Adrenal gland (tissue), 12 donors: Measurements from ENCODE around the gene POPDC2. TPM values are rescaled to one million over a fixed set of nuclear protein-coding genes. Genes with fewer than 3 reads are reported as not detected.
A peak's percentile ranks its signal among the peaks of the same experiment; 100 is the strongest.

Source experiments
- DNase-seq, 7 donors: peaks; one replicate each; pipeline ENCODE4 v3.0.0-alpha.2; 2019 to 2020
- H3K27ac ChIP-seq, 5 donors: fragments of 200-600 bp; sonication (generic) in 4 of 5; 1 replicate in 3 of 5; 2 replicates in 2 of 5; pipeline versions ENCODE4 v1.5.1 to v1.8.0; 2016 to 2020; ENCODE audit warnings: mild to moderate bottlenecking in 1 of 5
- H3K27me3 ChIP-seq: fragments of 200-600 bp; 2 replicates; pipeline ENCODE4 v1.8.0; 2021
- H3K36me3 ChIP-seq, 2 donors: fragments of 200-600 bp; replicated peaks in 1 of 2; 1 replicate in 1 of 2; 2 replicates in 1 of 2; pipeline versions ENCODE4 v1.5.1 to v1.8.0; 2018 to 2022
- H3K4me1 ChIP-seq, 2 donors: fragments of 200-600 bp; replicated peaks in 1 of 2; 1 replicate in 1 of 2; 2 replicates in 1 of 2; pipeline versions ENCODE4 v1.5.1 to v1.8.0; 2018 to 2021
- H3K4me3 ChIP-seq, 4 donors: fragments of 200-600 bp; sonication (generic) in 3 of 4; one replicate each; pipeline ENCODE4 v1.5.1; 2016 to 2018
- H3K9me3 ChIP-seq, 3 donors: fragments of 200-600 bp; sonication (generic) in 1 of 3; replicated peaks in 1 of 3; 1 replicate in 2 of 3; 2 replicates in 1 of 3; pipeline versions ENCODE4 v1.5.1 to v1.8.0; 2016 to 2021
- POLR2A ChIP-seq, 2 donors: fragments of 450-650 bp; IDR thresholded peaks; one replicate each; pipeline ENCODE4 v1.6.1; 2017; ENCODE audit warnings: antibody characterized with exemption in 2 of 2, mild to moderate bottlenecking in 2 of 2, moderate library complexity in 1 of 2
- WGBS, 4 donors: extraction: QIAGEN DNeasy Blood & Tissue Kit in 2 of 4; methylation state at CpG; one replicate each; pipeline versions ENCODE4 v1.1.5 to v1.1.7; 2013 to 2017; 5-methylcytosine and 5-hydroxymethylcytosine counted together
- intact Hi-C, 2 donors: fragments of 100-400 bp; cut with DNase I; formaldehyde crosslinking; loops; one replicate each; pipeline versions ENCODE4 v1.14.1 to v1.15.0; 2022 to 2023
- polyA plus RNA-seq, 3 donors: library from polyadenylated mRNA; stranded (reverse); fragments of 200-250 nt in 2 of 3; fragments of 350-450 nt in 1 of 3; fragmentation: Illumina TruSeq in 1 of 3; extraction: RNeasy Lipid Tissue Mini Kit (QIAGEN cat#74804) in 1 of 3; gene quantifications; one replicate each; pipeline ENCODE4 v1.2.3, GENCODE V29; 2013 to 2014
- total RNA-seq, 9 donors: library from RNA; depleted of rRNA in 4 of 9; stranded (reverse); fragments of >200 nt in 4 of 9; fragments of 120-200 nt in 1 of 9; fragmentation: NEBNext Ultra II Directional in 1 of 9; extraction: Animal tissue kit (Norgen Biotek cat#: 25700) in 1 of 9; gene quantifications; one replicate each; pipeline versions ENCODE4 v1.1.0 to v1.2.4, GENCODE V29; 2013 to 2023
- TF ChIP-seq, protein P1 (sequence below), 6 experiments: fragments of 450-650 bp in 4 of 6; fragments of 200-600 bp in 2 of 6; sonication (generic) in 1 of 6; IDR thresholded peaks; 1 replicate in 5 of 6; 2 replicates in 1 of 6; pipeline versions ENCODE4 v1.5.1 to v1.8.0; 2016 to 2021; ENCODE audit warnings: antibody characterized with exemption in 6 of 6, mild to moderate bottlenecking in 2 of 6, moderate library complexity in 1 of 6
- donor health status: healthy with polysubstance abuse.
- donor health status: Bipolar disorder and iron deficiency.
- donor health status: DM: yes; HTN: yes; CAD: no.
- donor health status: DM: no; HTN: no; CAD: no.
- donor health status: DM: no; HTN: no; CAD: no.
- donor health status: DM: yes; HTN: yes; CAD: no.

Gene POPDC2
- total and polyA plus RNA-seq, 12 donors, result 1.3 to 17.5 (median 3.3) TPM

DNA sequence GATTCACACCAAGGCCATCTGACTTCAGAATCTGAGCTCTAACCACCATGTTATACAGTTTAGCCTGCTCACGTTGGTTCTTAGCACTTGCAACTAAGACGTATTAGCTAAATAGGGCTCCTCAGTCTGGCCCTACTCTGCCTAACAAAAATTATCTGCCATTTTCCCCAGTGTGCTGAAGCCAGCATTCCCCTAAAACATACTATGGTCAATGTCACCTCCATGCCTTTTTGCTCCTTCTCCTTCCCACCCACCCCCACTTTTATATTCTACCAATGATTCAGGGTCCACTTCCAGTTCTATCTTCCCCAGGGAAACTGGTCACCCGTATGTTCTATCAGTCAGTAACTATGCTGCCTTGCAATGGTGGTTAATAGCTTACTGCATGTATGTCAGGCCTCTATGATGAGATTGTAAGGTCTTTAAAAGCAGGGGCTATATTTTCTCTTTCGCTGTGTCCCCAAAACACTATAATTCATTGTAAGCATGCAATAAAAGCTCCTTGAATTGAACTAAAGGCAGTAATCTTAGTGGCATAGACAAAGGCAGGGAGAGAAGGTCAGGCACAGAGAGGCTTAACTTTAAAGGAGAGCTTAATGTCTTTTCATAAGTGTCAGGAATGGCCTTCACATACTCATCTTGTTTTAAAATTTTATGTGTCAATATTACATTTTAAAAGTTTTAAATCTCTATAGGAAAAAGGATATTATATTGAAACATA, 23.3 kb downstream of the POPDC2 start:
- Histone ChIP-seq H3K4me3 (no peak overlapping the region), H3K9me3 (no peaks in the 10 kb centered on the region), H3K27ac (peak overlapping the region; percentile 66 to 97 (median 92)), H3K27me3 (no peaks in the 10 kb centered on the region), H3K36me3 (no peaks in the 10 kb centered on the region), H3K4me1 (peaks cover 42 to 46% of the 10 kb centered on the region in 2 donors)
- intact Hi-C loops, result no loop called here
- TF ChIP-seq, protein P1, sequence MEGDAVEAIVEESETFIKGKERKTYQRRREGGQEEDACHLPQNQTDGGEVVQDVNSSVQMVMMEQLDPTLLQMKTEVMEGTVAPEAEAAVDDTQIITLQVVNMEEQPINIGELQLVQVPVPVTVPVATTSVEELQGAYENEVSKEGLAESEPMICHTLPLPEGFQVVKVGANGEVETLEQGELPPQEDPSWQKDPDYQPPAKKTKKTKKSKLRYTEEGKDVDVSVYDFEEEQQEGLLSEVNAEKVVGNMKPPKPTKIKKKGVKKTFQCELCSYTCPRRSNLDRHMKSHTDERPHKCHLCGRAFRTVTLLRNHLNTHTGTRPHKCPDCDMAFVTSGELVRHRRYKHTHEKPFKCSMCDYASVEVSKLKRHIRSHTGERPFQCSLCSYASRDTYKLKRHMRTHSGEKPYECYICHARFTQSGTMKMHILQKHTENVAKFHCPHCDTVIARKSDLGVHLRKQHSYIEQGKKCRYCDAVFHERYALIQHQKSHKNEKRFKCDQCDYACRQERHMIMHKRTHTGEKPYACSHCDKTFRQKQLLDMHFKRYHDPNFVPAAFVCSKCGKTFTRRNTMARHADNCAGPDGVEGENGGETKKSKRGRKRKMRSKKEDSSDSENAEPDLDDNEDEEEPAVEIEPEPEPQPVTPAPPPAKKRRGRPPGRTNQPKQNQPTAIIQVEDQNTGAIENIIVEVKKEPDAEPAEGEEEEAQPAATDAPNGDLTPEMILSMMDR (IDR thresholded peaks at IDR 0.05), result no peak
- no peak for TF ChIP-seq POLR2A (IDR thresholded peaks at IDR 0.05)
- DNase-seq, result no peak
- WGBS, 4 donors, result 78 to 84% (median 81%) methylated on average over 4 of the region's 4 CpGs

DNA sequence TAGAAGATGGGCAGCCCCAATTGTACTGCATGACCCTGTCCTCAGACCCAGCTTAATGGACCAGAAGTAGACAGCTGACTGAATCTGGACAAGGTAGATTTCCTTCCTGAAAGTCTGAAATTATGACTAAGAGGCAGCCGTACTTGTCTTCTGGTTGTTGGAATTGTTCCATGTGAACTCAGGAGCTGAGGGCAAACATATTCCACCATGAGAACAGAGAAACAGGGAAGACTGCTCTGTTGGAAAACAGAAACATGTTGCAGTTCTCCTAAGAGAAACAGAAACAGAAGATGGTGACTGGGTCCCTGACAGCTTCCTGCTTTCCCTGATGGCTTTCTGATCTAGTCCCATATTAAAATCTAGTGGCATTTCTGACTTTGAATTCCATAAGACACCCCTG, 24.1 kb downstream of the POPDC2 start:
- TF ChIP-seq, protein P1 (IDR thresholded peaks at IDR 0.05), result no peak
- no peak for TF ChIP-seq POLR2A (IDR thresholded peaks at IDR 0.05)
- peak overlapping the region; percentile 66 to 97 (median 92) for H3K27ac ChIP-seq
- H3K27me3 ChIP-seq, result no peaks in the 10 kb centered on the region
- intact Hi-C loops, result no loop called here
- H3K9me3 ChIP-seq, result no peaks in the 10 kb centered on the region
- no peaks in the 10 kb centered on the region for H3K36me3 ChIP-seq
- H3K4me3 ChIP-seq, result no peak overlapping the region
- WGBS, 4 donors, result 4 to 13% (median 9%) methylated on average over 1 of the region's 1 CpG
- H3K4me1 ChIP-seq, result peaks cover 42 to 49% of the 10 kb centered on the region in 2 donors
- peak in 1 of 7 donors; percentile 33 for DNase-seq

DNA sequence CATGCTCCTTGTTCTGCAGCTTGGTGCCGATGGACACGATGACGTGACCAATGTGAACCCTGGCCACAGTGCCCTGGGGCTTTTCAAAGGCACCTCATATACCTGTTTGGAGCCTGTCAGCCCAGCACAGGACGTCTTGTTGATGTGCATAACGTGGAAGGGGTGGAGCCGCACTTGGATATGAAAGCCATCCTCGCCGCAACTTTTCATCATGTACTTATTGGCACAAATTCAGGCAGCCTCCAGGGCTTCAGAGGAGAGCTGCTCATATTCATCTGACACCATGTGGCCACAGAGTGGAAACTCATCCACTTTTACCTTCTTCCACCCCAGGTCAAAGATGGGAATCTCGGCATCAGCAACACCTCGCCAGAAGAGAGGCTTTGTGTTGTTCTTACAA, 24.7 kb downstream of the POPDC2 start:
- Histone ChIP-seq H3K27me3 (no peaks in the 10 kb centered on the region), H3K4me3 (no peak overlapping the region), H3K27ac (peak overlapping the region; percentile 65 to 97 (median 76)), H3K9me3 (no peaks in the 10 kb centered on the region), H3K4me1 (peaks cover 44 to 52% of the 10 kb centered on the region in 2 donors), H3K36me3 (no peaks in the 10 kb centered on the region)
- intact Hi-C loops, result no loop called here
- 92 to 95% (median 94%) methylated on average over 8 to 10 of the region's 10 CpGs for WGBS, 4 donors
- no peak for DNase-seq
- no peak for TF ChIP-seq POLR2A (IDR thresholded peaks at IDR 0.05)
- TF ChIP-seq, protein P1 (IDR thresholded peaks at IDR 0.05), result no peak

DNA sequence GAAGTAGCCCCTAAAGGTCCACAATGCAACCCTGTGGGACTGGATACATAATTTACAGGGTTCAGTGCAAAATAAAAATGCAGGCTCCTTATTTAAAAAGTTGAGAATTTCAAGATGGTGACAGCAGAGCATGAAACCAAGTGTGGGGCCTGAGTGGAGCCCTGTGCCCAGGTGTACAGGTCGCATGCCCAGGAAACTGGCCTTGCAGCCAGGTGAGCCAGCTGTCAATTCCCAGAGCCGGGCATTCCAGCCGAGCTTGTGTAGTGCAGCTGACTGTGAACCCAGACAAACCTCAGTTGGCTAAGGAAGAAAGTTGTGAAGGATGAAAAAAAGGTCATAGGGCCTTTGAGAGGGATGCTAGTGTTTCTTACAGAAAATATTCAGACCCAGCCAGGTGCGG, 27.6 kb downstream of the POPDC2 start:
- intact Hi-C loops, result no loop called here
- H3K27me3 ChIP-seq, result no peaks in the 10 kb centered on the region
- no peak overlapping the region for H3K4me3 ChIP-seq
- peaks cover 35 to 47% of the 10 kb centered on the region in 2 donors for H3K4me1 ChIP-seq
- no peak overlapping the region for H3K27ac ChIP-seq
- H3K36me3 ChIP-seq, result no peaks in the 10 kb centered on the region
- DNase-seq, result no peak
- WGBS, 4 donors, result 84 to 90% (median 87%) methylated on average over 3 to 4 of the region's 4 CpGs
- TF ChIP-seq, protein P1 (IDR thresholded peaks at IDR 0.05), result no peak
- no peak for TF ChIP-seq POLR2A (IDR thresholded peaks at IDR 0.05)
- no peaks in the 10 kb centered on the region for H3K9me3 ChIP-seq
